NB4 (cell line): Measurements from ENCODE around the gene KIF18B.

Experiments used
- POLR2A ChIP-seq: IDR thresholded peaks from 2 replicates; pipeline ENCODE4 v1.6.1; 2011; ENCODE audit warnings: mild to moderate bottlenecking; ENCODE audit not compliant: insufficient read length; ENCODE audit errors: extremely low read depth
- TF ChIP-seq, protein P1 (sequence below): IDR thresholded peaks from one replicate; pipeline ENCODE4 v1.5.1; 2012; ENCODE audit warnings: low read depth, low read length

DNA sequence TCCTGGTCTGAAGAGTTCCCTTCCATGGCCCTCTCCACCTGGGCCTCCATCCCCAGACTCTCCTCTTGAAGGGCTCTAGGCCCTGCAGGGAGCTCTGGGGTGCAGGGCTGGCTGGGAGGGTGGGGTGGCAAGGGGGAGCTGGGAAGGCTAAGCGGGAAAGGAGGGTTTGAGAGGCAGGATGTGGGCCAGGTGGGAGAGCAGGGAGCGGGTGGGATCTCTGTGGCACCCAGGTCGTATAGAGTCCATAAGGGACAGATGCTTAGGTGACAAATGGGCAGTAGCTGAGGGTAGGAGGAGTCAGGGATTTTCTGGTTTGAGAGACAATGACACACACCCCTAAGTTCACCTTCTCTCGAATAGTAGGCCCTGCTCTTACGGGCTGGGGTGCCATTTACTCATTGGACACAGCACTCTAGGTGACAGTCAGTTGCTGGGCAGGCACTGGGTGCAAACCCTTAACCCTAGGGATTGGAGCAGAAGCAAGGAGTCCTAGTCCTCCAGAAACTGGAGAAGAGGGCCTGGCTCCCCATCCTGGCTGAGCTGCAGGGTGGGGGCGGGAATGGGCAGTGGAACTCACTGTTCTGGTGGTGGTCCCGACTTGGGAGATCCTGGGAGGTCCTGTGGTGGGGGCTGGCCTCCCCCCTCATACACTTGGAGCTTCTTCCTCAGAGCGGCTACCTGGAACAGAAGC, 15.3 kb downstream of the KIF18B start:
- TF ChIP-seq, protein P1, sequence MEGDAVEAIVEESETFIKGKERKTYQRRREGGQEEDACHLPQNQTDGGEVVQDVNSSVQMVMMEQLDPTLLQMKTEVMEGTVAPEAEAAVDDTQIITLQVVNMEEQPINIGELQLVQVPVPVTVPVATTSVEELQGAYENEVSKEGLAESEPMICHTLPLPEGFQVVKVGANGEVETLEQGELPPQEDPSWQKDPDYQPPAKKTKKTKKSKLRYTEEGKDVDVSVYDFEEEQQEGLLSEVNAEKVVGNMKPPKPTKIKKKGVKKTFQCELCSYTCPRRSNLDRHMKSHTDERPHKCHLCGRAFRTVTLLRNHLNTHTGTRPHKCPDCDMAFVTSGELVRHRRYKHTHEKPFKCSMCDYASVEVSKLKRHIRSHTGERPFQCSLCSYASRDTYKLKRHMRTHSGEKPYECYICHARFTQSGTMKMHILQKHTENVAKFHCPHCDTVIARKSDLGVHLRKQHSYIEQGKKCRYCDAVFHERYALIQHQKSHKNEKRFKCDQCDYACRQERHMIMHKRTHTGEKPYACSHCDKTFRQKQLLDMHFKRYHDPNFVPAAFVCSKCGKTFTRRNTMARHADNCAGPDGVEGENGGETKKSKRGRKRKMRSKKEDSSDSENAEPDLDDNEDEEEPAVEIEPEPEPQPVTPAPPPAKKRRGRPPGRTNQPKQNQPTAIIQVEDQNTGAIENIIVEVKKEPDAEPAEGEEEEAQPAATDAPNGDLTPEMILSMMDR: no peak
- TF ChIP-seq POLR2A: no peak
